ENCODE data around the gene IGSF5. TPM values are rescaled to one million over a fixed set of nuclear protein-coding genes. Genes with fewer than 3 reads are reported as not detected.

IGSF5 gene
- total RNA-seq, 1 donor = not detected

DNA sequence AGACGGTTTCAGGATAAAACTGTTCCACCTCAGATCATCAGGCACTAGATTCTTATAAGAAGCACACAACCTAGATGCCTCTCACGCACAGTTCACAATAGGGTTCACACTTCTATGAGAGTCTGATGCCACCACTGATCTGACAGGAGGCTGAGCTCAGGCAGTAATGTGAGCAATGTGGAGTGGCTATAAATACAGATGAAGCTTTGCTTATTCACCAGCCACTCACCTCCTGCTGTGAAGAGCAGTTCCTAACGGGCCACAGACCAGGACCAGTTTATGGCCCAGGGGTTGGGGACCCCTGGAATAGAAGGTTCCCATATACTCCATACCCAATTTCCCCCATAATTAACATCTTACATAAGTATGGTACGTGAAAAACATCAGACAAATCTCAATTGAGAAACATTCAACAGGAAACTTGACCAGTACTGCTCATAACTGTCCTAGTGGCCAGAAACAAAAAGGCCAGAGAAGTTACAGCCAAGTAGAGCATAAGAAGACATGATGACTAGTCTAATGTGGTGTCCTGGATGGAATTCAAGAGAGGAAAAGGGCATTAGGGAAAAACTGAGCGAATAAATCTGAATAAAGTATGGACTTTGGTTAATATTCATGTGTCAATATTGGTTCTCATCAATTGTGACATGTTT lies 24.7 kb upstream of the IGSF5 start:
- TF ChIP-seq, protein P1, sequence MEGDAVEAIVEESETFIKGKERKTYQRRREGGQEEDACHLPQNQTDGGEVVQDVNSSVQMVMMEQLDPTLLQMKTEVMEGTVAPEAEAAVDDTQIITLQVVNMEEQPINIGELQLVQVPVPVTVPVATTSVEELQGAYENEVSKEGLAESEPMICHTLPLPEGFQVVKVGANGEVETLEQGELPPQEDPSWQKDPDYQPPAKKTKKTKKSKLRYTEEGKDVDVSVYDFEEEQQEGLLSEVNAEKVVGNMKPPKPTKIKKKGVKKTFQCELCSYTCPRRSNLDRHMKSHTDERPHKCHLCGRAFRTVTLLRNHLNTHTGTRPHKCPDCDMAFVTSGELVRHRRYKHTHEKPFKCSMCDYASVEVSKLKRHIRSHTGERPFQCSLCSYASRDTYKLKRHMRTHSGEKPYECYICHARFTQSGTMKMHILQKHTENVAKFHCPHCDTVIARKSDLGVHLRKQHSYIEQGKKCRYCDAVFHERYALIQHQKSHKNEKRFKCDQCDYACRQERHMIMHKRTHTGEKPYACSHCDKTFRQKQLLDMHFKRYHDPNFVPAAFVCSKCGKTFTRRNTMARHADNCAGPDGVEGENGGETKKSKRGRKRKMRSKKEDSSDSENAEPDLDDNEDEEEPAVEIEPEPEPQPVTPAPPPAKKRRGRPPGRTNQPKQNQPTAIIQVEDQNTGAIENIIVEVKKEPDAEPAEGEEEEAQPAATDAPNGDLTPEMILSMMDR (IDR thresholded peaks at IDR 0.05; ENCODE audit: insufficient read depth, low read depth, low read length) = no peak
- H3K4me3 ChIP-seq (ENCODE audit: low read depth, low read length) = no peak overlapping the region
- DNase-seq (ENCODE audit: low read depth) = no peak

GRCh38 chr21:39721885-39722284 lies 23.1 kb upstream of the IGSF5 start:
- no peak overlapping the region for H3K4me3 ChIP-seq (ENCODE audit: low read depth, low read length)
- no peak for DNase-seq (ENCODE audit: low read depth)
- TF ChIP-seq, protein P1 (IDR thresholded peaks at IDR 0.05; ENCODE audit: insufficient read depth, low read depth, low read length) = no peak

DNA sequence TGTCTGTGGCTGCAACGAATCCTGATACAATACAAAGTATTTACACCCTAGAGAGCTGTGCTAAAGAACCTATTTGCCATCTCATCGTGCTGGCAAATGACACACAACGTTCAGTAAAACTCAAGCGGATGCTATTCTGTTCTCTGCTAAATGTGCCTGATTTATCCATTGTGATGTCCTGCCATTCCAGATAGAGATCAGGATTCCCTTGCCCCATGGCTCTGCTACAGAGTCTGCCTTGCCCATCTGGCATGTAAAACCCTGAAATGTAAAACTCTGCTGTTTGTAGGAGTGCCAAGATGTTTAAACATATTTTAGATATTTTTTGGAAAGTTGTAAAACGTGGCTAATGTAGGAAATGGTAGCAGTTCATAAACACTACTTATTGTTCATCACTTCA lies 20.0 kb upstream of the IGSF5 start:
- TF ChIP-seq, protein P1 (IDR thresholded peaks at IDR 0.05; ENCODE audit: insufficient read depth, low read depth, low read length) = no peak
- DNase-seq (ENCODE audit: low read depth) = no peak
- H3K4me3 ChIP-seq (ENCODE audit: low read depth, low read length) = no peak overlapping the region

DNA sequence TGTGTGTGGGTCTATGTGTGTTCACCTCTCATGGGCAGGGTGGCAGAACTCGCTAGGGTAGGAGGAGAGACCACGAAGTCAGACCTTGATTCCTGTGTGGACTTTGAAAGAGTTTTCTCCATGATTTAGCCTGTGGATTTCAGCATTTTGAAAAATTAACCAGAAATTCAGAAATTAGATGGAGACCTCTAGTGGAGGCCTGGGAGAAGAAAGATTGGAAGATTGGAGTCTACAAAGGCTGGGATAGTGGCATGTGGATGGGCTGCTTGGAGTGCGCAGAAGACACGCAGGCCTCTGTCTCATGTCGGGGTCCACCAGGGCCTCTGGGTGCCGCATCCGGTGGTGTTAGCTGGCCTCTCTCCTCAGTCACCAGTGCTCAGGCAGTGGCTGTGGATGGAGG lies 18.9 kb upstream of the IGSF5 start:
- H3K4me3 ChIP-seq (ENCODE audit: low read depth, low read length) = no peak overlapping the region
- DNase-seq (ENCODE audit: low read depth) = no peak
- TF ChIP-seq, protein P1 (IDR thresholded peaks at IDR 0.05; ENCODE audit: insufficient read depth, low read depth, low read length) = no peak

DNA sequence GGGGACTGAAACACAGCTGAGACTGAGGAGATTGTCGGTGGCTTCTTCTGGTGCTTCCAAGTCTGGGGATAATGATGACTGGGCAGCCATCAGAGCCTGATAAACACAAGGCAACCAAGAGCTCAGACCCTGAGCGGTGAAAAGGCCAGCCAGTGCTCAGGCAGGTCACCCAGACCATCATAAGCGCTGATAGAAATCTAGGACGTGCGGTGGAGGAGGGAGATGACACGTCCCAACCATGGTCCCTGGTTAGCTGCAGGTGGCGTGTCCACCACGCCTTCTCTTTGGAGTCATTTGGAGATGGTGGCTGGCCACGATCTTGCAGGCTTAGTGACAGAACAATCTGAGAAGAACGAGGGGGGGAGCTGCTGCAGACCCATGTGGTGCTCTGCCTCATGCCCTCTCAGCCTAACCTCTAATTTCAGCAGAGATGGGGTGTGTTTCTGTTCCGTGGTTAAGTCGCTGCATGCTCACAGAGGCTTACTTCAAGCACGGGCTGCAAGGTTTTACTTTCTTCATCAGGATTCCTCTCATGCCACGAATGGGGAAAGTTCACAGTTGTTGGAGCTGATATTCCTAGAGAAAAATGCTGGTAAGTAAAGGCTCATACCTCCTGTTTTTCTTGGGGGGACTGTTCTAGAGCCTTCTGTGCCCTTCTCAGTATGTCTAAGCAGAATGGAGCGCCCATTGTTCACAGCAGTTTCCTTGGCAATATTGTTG lies 17.4 kb upstream of the IGSF5 start:
- H3K4me3 ChIP-seq (ENCODE audit: low read depth, low read length) = no peak overlapping the region
- DNase-seq (ENCODE audit: low read depth) = no peak
- TF ChIP-seq, protein P1 (IDR thresholded peaks at IDR 0.05; ENCODE audit: insufficient read depth, low read depth, low read length) = no peak

DNA sequence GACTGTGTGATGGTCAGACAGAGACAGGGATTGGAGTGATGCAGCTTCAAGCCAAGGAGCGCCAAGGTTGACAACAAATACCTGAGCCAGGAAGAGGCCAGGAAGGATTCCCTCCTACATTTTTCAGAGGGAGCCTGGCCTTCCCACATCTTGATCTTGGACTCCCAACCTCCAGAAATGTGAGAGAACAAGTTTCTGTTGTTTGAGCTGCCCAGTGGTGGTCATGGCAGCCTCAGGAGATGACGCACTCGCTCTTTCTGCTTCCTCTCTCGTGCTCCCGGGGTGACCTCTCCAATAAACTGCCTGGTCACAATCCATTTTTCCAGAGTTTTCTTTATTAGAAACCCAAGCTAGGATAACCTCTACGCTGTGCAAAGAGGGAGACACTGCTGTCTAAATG lies 16.6 kb upstream of the IGSF5 start:
- no peak overlapping the region for H3K4me3 ChIP-seq (ENCODE audit: low read depth, low read length)
- no peak for DNase-seq (ENCODE audit: low read depth)
- TF ChIP-seq, protein P1 (IDR thresholded peaks at IDR 0.05; ENCODE audit: insufficient read depth, low read depth, low read length) = no peak

Measured in fibroblast of villous mesenchyme (primary cell).